ENCODE measurements around the gene ARPC5L. TPM values are rescaled to one million over a fixed set of nuclear protein-coding genes. Genes with fewer than 3 reads are reported as not detected.
A peak's percentile ranks its signal among the peaks of the same experiment; 100 is the strongest.

The ARPC5L gene
- total RNA-seq, 1 donor from 2014 or later, result 42.1 TPM

DNA sequence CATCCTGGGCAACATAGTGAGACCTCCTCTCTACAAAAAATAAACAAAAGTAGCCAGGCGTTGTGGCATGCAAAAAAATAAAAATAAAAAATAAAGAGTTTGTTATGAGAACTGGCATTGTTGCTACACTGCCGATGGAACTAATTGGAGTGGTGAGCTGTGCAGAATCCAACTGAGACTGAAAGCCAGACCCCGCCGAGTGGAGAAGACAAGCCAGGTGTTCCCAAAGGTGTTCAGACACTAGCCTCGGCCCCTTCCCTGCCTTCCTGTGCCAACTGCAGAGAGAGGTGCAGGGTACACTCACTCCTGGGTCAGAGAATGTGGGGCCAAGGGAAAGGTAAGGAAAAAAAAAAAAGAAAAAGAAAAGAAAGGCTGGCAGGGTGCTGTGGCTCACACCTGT lies 46.3 kb upstream of the ARPC5L start:
- ATAC-seq, result no peak
- Histone ChIP-seq H3K27me3 (no peaks in the 10 kb centered on the region), H3K9me3 (no peaks in the 10 kb centered on the region), H3K4me3 (no peak overlapping the region), H3K27ac (no peak overlapping the region), H3K4me1 (no peaks in the 10 kb centered on the region), H3K36me3 (no peaks in the 10 kb centered on the region)
- DNase-seq, result no peak
- TF ChIP-seq, protein P1, sequence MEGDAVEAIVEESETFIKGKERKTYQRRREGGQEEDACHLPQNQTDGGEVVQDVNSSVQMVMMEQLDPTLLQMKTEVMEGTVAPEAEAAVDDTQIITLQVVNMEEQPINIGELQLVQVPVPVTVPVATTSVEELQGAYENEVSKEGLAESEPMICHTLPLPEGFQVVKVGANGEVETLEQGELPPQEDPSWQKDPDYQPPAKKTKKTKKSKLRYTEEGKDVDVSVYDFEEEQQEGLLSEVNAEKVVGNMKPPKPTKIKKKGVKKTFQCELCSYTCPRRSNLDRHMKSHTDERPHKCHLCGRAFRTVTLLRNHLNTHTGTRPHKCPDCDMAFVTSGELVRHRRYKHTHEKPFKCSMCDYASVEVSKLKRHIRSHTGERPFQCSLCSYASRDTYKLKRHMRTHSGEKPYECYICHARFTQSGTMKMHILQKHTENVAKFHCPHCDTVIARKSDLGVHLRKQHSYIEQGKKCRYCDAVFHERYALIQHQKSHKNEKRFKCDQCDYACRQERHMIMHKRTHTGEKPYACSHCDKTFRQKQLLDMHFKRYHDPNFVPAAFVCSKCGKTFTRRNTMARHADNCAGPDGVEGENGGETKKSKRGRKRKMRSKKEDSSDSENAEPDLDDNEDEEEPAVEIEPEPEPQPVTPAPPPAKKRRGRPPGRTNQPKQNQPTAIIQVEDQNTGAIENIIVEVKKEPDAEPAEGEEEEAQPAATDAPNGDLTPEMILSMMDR (IDR thresholded peaks at IDR 0.05), result no peak
- intact Hi-C loops (cut with DNase I), result no loop called here

- peak; percentile 66 for ATAC-seq
- intact Hi-C loops (cut with DNase I), result no loop called here
- no peak for DNase-seq
- Histone ChIP-seq H3K36me3 (no peaks in the 10 kb centered on the region), H3K27me3 (no peaks in the 10 kb centered on the region), H3K27ac (no peak overlapping the region), H3K4me3 (no peak overlapping the region), H3K4me1 (no peaks in the 10 kb centered on the region), H3K9me3 (no peaks in the 10 kb centered on the region)
- TF ChIP-seq, protein P1 (IDR thresholded peaks at IDR 0.05), result no peak
These were observed 43.3 kb upstream of the ARPC5L start for GRCh38 chr9:124818431-124819281.

DNA sequence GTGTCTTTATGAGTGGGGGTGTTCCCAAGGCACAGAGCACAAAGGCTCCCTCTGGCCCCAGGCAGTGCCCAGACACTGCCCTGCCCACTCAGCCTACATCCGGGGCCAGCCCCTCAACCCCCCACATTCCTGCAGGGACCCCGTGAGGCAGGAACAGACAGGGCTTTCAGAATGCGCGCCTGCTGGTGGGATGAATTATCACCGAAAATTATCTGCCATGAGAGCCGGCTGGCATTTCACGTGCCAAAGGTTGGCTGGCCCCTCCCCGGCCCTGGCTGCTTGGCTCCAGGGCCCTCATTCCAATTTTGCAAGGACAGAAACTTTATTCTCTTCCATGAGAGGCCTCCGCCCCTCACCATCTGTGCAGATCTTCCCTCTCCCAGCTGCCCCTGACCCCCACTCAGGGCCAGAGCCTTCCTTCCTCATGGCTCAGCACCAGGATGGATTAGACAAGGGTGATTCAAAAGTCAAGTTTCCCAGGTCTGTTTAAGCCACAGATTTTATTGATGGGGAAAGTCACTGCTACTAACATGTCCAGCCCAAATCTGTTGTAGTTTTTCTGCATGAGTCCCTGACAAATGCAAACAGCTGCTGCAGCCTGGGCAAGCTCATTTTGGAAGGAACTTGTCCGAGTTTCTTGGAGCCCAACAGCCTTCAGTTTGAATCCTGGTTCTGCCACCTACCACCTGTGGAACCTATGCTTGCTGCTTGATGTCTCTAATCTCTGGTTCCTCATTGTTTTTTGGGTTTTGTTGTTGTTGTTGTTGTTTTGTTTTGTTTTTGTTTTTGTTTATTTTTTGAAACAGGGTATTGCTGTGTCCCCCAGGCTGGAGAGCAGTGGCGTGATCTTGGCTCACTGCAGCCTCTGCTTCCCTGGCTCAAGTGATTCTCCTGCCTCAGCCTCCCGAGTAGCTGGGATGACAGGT lies 41.0 kb upstream of the ARPC5L start:
- Histone ChIP-seq H3K4me1 (no peaks in the 10 kb centered on the region), H3K36me3 (no peaks in the 10 kb centered on the region), H3K27me3 (no peaks in the 10 kb centered on the region), H3K4me3 (no peak overlapping the region), H3K9me3 (no peaks in the 10 kb centered on the region), H3K27ac (no peak overlapping the region)
- intact Hi-C loops (cut with DNase I), result no loop called here
- no peak for DNase-seq
- TF ChIP-seq, protein P1 (IDR thresholded peaks at IDR 0.05), result no peak
- ATAC-seq, result no peak

DNA sequence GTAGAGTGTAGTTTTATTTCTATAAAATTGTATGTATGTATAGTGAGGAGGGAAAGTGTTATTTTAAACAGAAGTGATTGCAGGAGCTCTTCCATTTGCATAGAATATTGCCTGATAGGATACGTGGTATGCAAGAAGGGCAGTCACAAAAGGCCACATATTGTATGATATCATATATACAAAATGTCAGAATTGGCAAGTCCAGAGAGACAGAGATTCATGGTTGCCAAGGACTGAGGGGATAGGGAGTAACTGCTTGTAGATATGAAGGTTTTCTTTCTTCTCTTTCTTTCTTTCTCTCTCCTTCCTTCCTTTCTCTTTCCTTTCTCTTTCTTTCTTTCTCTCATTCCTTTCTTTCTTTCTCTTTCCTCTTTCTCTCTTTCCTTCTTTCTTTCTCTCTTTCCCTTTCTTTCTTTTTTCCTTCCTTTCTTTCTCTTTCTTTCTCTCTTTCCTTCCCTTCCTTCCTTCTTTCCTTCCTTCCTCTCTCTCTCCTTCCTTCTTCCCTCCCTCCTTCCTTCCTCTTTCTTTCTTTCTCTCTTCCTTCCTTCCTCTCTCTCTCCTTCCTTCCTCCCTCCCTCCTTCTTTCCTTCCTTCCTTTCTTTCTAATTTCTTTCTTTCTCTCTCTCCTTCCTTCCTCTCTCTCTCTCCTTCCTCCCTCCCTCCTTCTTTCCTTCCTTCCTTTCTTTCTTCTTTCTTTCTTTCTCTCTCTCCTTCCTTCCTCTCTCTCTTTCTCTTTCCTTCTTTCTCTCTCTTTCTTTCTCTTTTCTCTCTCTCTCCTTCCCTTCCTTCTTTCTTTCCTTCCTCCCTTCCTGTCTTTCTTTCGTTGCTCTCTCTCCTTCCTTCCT lies 33.2 kb upstream of the ARPC5L start:
- Histone ChIP-seq H3K36me3 (no peaks in the 10 kb centered on the region), H3K4me3 (no peak overlapping the region), H3K4me1 (peaks cover 8% of the 10 kb centered on the region), H3K27me3 (no peaks in the 10 kb centered on the region), H3K9me3 (no peaks in the 10 kb centered on the region), H3K27ac (no peak overlapping the region)
- DNase-seq (no peak), ATAC-seq (no peak)
- TF ChIP-seq, protein P1 (IDR thresholded peaks at IDR 0.05), result no peak
- intact Hi-C loops (cut with DNase I), result no loop called here

- TF ChIP-seq, protein P1 (IDR thresholded peaks at IDR 0.05), result no peak
- no peak for ATAC-seq
- H3K4me3 ChIP-seq, result no peak overlapping the region
- no peaks in the 10 kb centered on the region for H3K9me3 ChIP-seq
- H3K36me3 ChIP-seq, result no peaks in the 10 kb centered on the region
- no peak for DNase-seq
- intact Hi-C loops (cut with DNase I), result no loop called here
- no peak overlapping the region for H3K27ac ChIP-seq
- no peaks in the 10 kb centered on the region for H3K27me3 ChIP-seq
- peaks cover 8% of the 10 kb centered on the region for H3K4me1 ChIP-seq
These were observed 32.6 kb upstream of the ARPC5L start for GRCh38 chr9:124829334-124829669.

Data from upper lobe of right lung (tissue), 1 donor.